IMR-90 (cell line): Measurements from ENCODE around the gene MYO9B. TPM values are rescaled to one million over a fixed set of nuclear protein-coding genes. Genes with fewer than 3 reads are reported as not detected.

ENCODE experiments used
- ATAC-seq: fragments of 200-7000 bp; cut with Tn5 transposase; 2 replicates; pipeline ENCODE4 v1.9.1; 2020; ENCODE audit warnings: low read depth, mild to moderate bottlenecking, moderate library complexity
- BruUV-seq: library from RNA; stranded (reverse); fragments of 400-500 nt; replicated peaks from 2 replicates; lab custom pipeline; 2021; lab: Mats Ljungman, UMichigan
- CTCF ChIA-PET: fragments of 300-600 bp; formaldehyde crosslinking; extraction: SDS; loops from one replicate; lab custom pipeline; 2021; ENCODE audit warnings: antibody characterized with exemption; lab: Yijun Ruan, JAX
- POLR2A ChIA-PET: fragments of 300-600 bp; sonication (Branson Sonifier 250); formaldehyde crosslinking; loops from one replicate; lab custom pipeline; 2022; ENCODE audit warnings: antibody characterized with exemption; ENCODE audit not compliant: unreplicated experiment; lab: Charles Lee
- DNase-seq: peaks from one replicate; pipeline ENCODE4 v3.0.0; 2013
- H2AFZ ChIP-seq: replicated peaks from 2 replicates; pipeline ENCODE3; 2013; ENCODE audit warnings: low read length, mild to moderate bottlenecking; ENCODE audit not compliant: poor library complexity
- H2AK5ac ChIP-seq: 2 replicates; pipeline ENCODE4 v1.6.1; 2013; ENCODE audit warnings: low read depth, low read length, inconsistent platforms
- H2AK9ac ChIP-seq: replicated peaks from 2 replicates; pipeline ENCODE3; 2013; ENCODE audit warnings: mild to moderate bottlenecking, low read depth, low read length, moderate library complexity; ENCODE audit not compliant: poor library complexity
- H2BK120ac ChIP-seq: 2 replicates; pipeline ENCODE4 v1.6.1; 2013; ENCODE audit warnings: low read depth, low read length, inconsistent platforms
- H2BK15ac ChIP-seq: 3 replicates; pipeline ENCODE4 v1.6.1; 2013; ENCODE audit warnings: low read depth, low read length, inconsistent platforms
- H2BK20ac ChIP-seq: 2 replicates; pipeline ENCODE4 v1.6.1; 2013; ENCODE audit warnings: low read depth, mild to moderate bottlenecking, inconsistent platforms, low read length, moderate library complexity
- H2BK5ac ChIP-seq: 2 replicates; pipeline ENCODE4 v1.6.1; 2013; ENCODE audit warnings: mild to moderate bottlenecking, low read depth, low read length, inconsistent platforms; ENCODE audit not compliant: poor library complexity, severe bottlenecking
- H3K14ac ChIP-seq: replicated peaks from 2 replicates; pipeline ENCODE4 v1.6.1; 2013; ENCODE audit warnings: low read depth, low read length, inconsistent platforms
- H3K18ac ChIP-seq: 2 replicates; pipeline ENCODE4 v1.6.1; 2013; ENCODE audit warnings: low read depth, low read length, control low read depth
- H3K23ac ChIP-seq: 2 replicates; pipeline ENCODE4 v1.6.1; 2013; ENCODE audit warnings: low read depth, low read length, inconsistent platforms
- H3K27ac ChIP-seq: 2 replicates; pipeline ENCODE4 v1.5.1; 2013; ENCODE audit warnings: mild to moderate bottlenecking, control low read depth, low read length; ENCODE audit not compliant: insufficient read depth
- H3K27me3 ChIP-seq: 2 replicates; pipeline ENCODE4 v1.6.1; 2013; ENCODE audit warnings: low read length; ENCODE audit not compliant: control insufficient read depth, insufficient read depth
- H3K36me3 ChIP-seq: 2 replicates; pipeline ENCODE4 v1.6.1; 2013; ENCODE audit warnings: low read length, mixed read lengths; ENCODE audit not compliant: control insufficient read depth, insufficient read depth
- H3K4ac ChIP-seq: 2 replicates; pipeline ENCODE4 v1.6.1; 2013; ENCODE audit warnings: low read depth, low read length, inconsistent platforms
- H3K4me1 ChIP-seq: 2 replicates; pipeline ENCODE4 v1.6.1; 2013; ENCODE audit warnings: low read length, mixed read lengths; ENCODE audit not compliant: control insufficient read depth, insufficient read depth
- H3K4me2 ChIP-seq: 2 replicates; pipeline ENCODE4 v1.6.1; 2013; ENCODE audit warnings: low read depth, mild to moderate bottlenecking, control low read depth, low read length, moderate library complexity
- H3K4me3 ChIP-seq: 2 replicates; pipeline ENCODE4 v1.5.1; 2013; ENCODE audit warnings: low read depth, mild to moderate bottlenecking, control low read depth, low read length, moderate library complexity; ENCODE audit not compliant: insufficient read depth
- H3K56ac ChIP-seq: 2 replicates; pipeline ENCODE4 v1.6.1; 2013; ENCODE audit warnings: low read length, inconsistent platforms; ENCODE audit not compliant: insufficient read depth; ENCODE audit errors: extremely low read depth
- H3K79me1 ChIP-seq, 2 experiments: 2 replicates each; pipeline ENCODE4 v1.6.1; 2013; ENCODE audit warnings: low read length in 2 of 2, inconsistent platforms in 1 of 2, low read depth in 1 of 2
- H3K9ac ChIP-seq: 2 replicates; pipeline ENCODE4 v1.6.1; 2013; ENCODE audit warnings: low read depth, low read length, control low read depth
- H3K9me1 ChIP-seq: 2 replicates; pipeline ENCODE4 v1.6.1; 2013; ENCODE audit warnings: low read length, inconsistent platforms; ENCODE audit not compliant: insufficient read depth
- H3K9me3 ChIP-seq: 2 replicates; pipeline ENCODE4 v1.6.1; 2013; ENCODE audit warnings: low read length; ENCODE audit not compliant: control insufficient read depth, insufficient read depth
- H4K20me1 ChIP-seq: 2 replicates; pipeline ENCODE4 v1.6.1; 2013; ENCODE audit warnings: low read length, inconsistent platforms; ENCODE audit not compliant: insufficient read depth
- H4K5ac ChIP-seq: 2 replicates; pipeline ENCODE4 v1.6.1; 2013; ENCODE audit warnings: mild to moderate bottlenecking, low read depth, low read length, control low read depth
- H4K8ac ChIP-seq, 2 experiments: 2 replicates each; pipeline ENCODE4 v1.6.1; 2013; ENCODE audit warnings: low read depth in 2 of 2, low read length in 2 of 2, control low read depth in 1 of 2, inconsistent platforms in 1 of 2
- H4K91ac ChIP-seq: 2 replicates; pipeline ENCODE4 v1.6.1; 2013; ENCODE audit warnings: low read depth, low read length, inconsistent platforms; ENCODE audit not compliant: insufficient read depth
- BHLHE40 ChIP-seq: fragments of 150-350 bp; IDR thresholded peaks from 2 replicates; pipeline ENCODE4 v1.6.1; 2016; ENCODE audit warnings: mild to moderate bottlenecking, low read depth, low read length
- CHD1 ChIP-seq: IDR thresholded peaks from 2 replicates; pipeline ENCODE4 v1.6.1; 2012; ENCODE audit warnings: low read depth, low read length, improper control_type of control experiment
- MXI1 ChIP-seq: IDR thresholded peaks from 2 replicates; pipeline ENCODE4 v1.6.1; 2012; ENCODE audit warnings: low read depth, mild to moderate bottlenecking, low read length, moderate library complexity, borderline replicate concordance
- RAD21 ChIP-seq: IDR thresholded peaks from 2 replicates; pipeline ENCODE4 v1.6.1; 2012; ENCODE audit warnings: low read length, improper control_type of control experiment
- RCOR1 ChIP-seq: IDR thresholded peaks from 2 replicates; pipeline ENCODE4 v1.6.1; 2012; ENCODE audit warnings: mild to moderate bottlenecking, low read length, improper control_type of control experiment; ENCODE audit not compliant: insufficient replicate concordance
- RFX5 ChIP-seq: IDR thresholded peaks from 2 replicates; pipeline ENCODE4 v1.8.0; 2012; ENCODE audit warnings: low read depth, mild to moderate bottlenecking, low read length, moderate library complexity
- SMC3 ChIP-seq: fragments of 150-350 bp; IDR thresholded peaks from 2 replicates; pipeline ENCODE4 v1.6.1; 2016; ENCODE audit warnings: low read depth, mild to moderate bottlenecking, antibody characterized with exemption, low read length, moderate library complexity
- WGBS, 2 experiments: methylation state at CpG; one replicate each; pipeline versions ENCODE4 v1.1.5 to v1.1.7; 2013; ENCODE audit warnings: missing lambda C conversion rate in 2 of 2; ENCODE audit not compliant: insufficient read length in 1 of 2; ENCODE audit errors: extremely low coverage in 2 of 2; 5-methylcytosine and 5-hydroxymethylcytosine counted together
- dilution Hi-C: fragments of 300-500 bp; cut with HindIII; formaldehyde crosslinking; loops from one replicate; pipeline ENCODE4 v1.14.3; 2018; ENCODE audit warnings: low sequenced_read_pairs; ENCODE audit not compliant: unreplicated experiment
- in situ Hi-C: fragments of 300-500 bp; cut with MboI; formaldehyde crosslinking; loops from 3 replicates; pipeline ENCODE4 v1.14.3; 2019; ENCODE audit warnings: low sequenced_read_pairs, inconsistent platforms, mixed read lengths
- intact Hi-C: fragments of 100-400 bp; cut with micrococcal nuclease; formaldehyde crosslinking; loops from 2 replicates; pipeline ENCODE4 v1.10.0; 2022
- polyA plus RNA-seq, 3 experiments: library from polyadenylated mRNA; depleted of rRNA; stranded (reverse); fragments of >200 nt; gene quantifications; 2 replicates each; pipeline ENCODE4 v1.2.3, GENCODE V29; 2012; ENCODE audit warnings: low replicate concordance in 1 of 3
- total RNA-seq: library from RNA; depleted of rRNA; stranded (reverse); fragments of >200 nt; gene quantifications from 2 replicates; pipeline ENCODE4 v1.2.3, GENCODE V29; 2012
- TF ChIP-seq, protein P1 (sequence below): conservative IDR thresholded peaks from 2 replicates; pipeline ENCODE4 v1.5.1; 2012; ENCODE audit warnings: mild to moderate bottlenecking, low read depth, low read length, improper control_type of control experiment
- TF ChIP-seq, protein P2 (sequence below): fragments of 150-350 bp; IDR thresholded peaks from 2 replicates; pipeline ENCODE4 v1.6.1; 2016; ENCODE audit warnings: low read depth, mild to moderate bottlenecking, low read length, moderate library complexity, borderline replicate concordance

Gene MYO9B
- total and polyA plus RNA-seq, 2 of the 4 experiments (the other 2 are of a cell fraction): 61.8 to 77.8 TPM

DNA sequence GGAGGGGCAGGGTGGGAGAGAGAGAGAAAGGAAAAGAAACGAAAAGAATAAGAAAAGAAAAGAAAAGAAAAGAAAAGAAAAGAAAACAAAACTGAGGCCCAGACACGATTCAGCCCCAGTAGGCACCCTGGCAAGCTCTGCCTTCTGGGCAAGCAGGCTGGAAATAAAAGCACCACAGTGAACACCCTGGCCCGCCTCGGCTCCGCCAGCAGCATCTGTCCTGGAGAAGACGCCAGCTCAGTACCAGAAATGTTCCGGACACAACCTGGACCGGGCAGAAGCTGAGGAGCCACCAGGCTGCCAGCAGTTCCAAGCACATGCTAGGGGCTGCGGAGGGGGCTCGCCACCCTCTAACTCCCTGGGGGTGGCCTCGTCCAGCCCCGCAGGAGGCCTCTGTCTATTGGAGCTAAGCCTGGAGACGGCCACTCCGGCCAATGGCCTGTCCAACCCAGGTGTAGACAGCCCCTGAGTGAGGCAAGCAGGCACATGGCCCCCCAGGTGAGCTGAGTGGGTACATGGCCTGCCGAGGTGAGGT, 37.5 kb upstream of the MYO9B start:
- ChIA-PET CTCF (no interaction called here), POLR2A (no interaction called here)
- no peak overlapping the region for H3K14ac ChIP-seq
- no peaks in the 10 kb centered on the region for H3K9me1 ChIP-seq
- H4K20me1 ChIP-seq: no peaks in the 10 kb centered on the region
- no TSS peak for BruUV-seq
- intact Hi-C loops (no loop called here), in situ Hi-C loops (no loop called here), dilution Hi-C loops (no loop called here)
- no peak overlapping the region for H3K4me3 ChIP-seq
- 78 to 100% methylated on average over 1 to 8 of the region's 15 CpGs for WGBS, 2 experiments
- H3K79me1 ChIP-seq: no peaks in the 10 kb centered on the region
- H2BK20ac ChIP-seq: no peak overlapping the region
- no peak overlapping the region for H2BK5ac ChIP-seq
- no peak overlapping the region for H4K8ac ChIP-seq
- no peak overlapping the region for H4K91ac ChIP-seq
- TF ChIP-seq CHD1 (no peak), BHLHE40 (no peak), MXI1 (no peak), RFX5 (no peak), SMC3 (no peak), RCOR1 (no peak), RAD21 (no peak)
- TF ChIP-seq, protein P1, sequence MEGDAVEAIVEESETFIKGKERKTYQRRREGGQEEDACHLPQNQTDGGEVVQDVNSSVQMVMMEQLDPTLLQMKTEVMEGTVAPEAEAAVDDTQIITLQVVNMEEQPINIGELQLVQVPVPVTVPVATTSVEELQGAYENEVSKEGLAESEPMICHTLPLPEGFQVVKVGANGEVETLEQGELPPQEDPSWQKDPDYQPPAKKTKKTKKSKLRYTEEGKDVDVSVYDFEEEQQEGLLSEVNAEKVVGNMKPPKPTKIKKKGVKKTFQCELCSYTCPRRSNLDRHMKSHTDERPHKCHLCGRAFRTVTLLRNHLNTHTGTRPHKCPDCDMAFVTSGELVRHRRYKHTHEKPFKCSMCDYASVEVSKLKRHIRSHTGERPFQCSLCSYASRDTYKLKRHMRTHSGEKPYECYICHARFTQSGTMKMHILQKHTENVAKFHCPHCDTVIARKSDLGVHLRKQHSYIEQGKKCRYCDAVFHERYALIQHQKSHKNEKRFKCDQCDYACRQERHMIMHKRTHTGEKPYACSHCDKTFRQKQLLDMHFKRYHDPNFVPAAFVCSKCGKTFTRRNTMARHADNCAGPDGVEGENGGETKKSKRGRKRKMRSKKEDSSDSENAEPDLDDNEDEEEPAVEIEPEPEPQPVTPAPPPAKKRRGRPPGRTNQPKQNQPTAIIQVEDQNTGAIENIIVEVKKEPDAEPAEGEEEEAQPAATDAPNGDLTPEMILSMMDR: no peak
- TF ChIP-seq, protein P2, sequence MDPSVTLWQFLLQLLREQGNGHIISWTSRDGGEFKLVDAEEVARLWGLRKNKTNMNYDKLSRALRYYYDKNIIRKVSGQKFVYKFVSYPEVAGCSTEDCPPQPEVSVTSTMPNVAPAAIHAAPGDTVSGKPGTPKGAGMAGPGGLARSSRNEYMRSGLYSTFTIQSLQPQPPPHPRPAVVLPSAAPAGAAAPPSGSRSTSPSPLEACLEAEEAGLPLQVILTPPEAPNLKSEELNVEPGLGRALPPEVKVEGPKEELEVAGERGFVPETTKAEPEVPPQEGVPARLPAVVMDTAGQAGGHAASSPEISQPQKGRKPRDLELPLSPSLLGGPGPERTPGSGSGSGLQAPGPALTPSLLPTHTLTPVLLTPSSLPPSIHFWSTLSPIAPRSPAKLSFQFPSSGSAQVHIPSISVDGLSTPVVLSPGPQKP: no peak
- H3K4me2 ChIP-seq: no peak overlapping the region
- H2AK5ac ChIP-seq: no peak overlapping the region
- H3K4me1 ChIP-seq: no peaks in the 10 kb centered on the region
- no peak overlapping the region for H3K56ac ChIP-seq
- H2BK120ac ChIP-seq: no peak overlapping the region
- no peak overlapping the region for H3K27ac ChIP-seq
- H3K23ac ChIP-seq: no peak overlapping the region
- no peak for DNase-seq
- H3K9ac ChIP-seq: no peak overlapping the region
- no peak for ATAC-seq
- H3K27me3 ChIP-seq: no peaks in the 10 kb centered on the region; the same call in 1 of the 2 replicates
- H2BK15ac ChIP-seq: no peak overlapping the region
- no peaks in the 10 kb centered on the region for H3K36me3 ChIP-seq
- no peak overlapping the region for H4K5ac ChIP-seq
- H3K4ac ChIP-seq: no peak overlapping the region
- no peaks in the 10 kb centered on the region for H3K9me3 ChIP-seq
- H3K18ac ChIP-seq: no peak overlapping the region
- H2AFZ ChIP-seq: no peak overlapping the region
- H2AK9ac ChIP-seq: no peak overlapping the region
